ENCODE results near the gene SMC1B. TPM values are rescaled to one million over a fixed set of nuclear protein-coding genes. Genes with fewer than 3 reads are reported as not detected.

SMC1B gene
- total and polyA plus RNA-seq, 8 donors = 0.10 to 0.35 (median 0.16) TPM

DNA sequence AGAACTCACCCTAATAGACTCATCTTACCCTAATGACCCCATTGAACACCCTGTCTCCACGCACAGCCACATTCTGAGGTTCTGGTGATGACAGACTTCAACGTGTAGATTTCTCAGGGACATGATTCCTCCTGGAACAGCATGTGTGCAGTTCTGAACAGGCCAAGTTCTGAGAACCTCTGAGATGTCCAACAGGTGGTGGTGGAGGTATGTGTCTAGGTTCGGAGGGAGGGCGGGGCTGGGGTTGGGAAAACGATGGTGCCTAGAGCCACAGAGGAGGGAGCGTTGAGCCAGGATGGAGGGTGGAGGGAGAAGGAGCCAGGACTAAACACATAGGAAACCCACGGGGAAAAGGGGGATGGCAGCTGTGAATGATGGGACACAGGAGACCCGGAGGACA lies 45.8 kb upstream of the SMC1B start:
- DNase-seq (no peak), ATAC-seq (no peak)
- Histone ChIP-seq H3K4me3 (no peak overlapping the region), H3K27me3 (no peaks in the 10 kb centered on the region), H3K9me3 (no peaks in the 10 kb centered on the region), H3K36me3 (no peaks in the 10 kb centered on the region), H3K4me1 (no peaks in the 10 kb centered on the region), H3K27ac (no peak overlapping the region)
- intact Hi-C loops (cut with DNase I) = no loop called here
- TF ChIP-seq, protein P1, sequence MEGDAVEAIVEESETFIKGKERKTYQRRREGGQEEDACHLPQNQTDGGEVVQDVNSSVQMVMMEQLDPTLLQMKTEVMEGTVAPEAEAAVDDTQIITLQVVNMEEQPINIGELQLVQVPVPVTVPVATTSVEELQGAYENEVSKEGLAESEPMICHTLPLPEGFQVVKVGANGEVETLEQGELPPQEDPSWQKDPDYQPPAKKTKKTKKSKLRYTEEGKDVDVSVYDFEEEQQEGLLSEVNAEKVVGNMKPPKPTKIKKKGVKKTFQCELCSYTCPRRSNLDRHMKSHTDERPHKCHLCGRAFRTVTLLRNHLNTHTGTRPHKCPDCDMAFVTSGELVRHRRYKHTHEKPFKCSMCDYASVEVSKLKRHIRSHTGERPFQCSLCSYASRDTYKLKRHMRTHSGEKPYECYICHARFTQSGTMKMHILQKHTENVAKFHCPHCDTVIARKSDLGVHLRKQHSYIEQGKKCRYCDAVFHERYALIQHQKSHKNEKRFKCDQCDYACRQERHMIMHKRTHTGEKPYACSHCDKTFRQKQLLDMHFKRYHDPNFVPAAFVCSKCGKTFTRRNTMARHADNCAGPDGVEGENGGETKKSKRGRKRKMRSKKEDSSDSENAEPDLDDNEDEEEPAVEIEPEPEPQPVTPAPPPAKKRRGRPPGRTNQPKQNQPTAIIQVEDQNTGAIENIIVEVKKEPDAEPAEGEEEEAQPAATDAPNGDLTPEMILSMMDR (IDR thresholded peaks at IDR 0.05) = no peak

DNA sequence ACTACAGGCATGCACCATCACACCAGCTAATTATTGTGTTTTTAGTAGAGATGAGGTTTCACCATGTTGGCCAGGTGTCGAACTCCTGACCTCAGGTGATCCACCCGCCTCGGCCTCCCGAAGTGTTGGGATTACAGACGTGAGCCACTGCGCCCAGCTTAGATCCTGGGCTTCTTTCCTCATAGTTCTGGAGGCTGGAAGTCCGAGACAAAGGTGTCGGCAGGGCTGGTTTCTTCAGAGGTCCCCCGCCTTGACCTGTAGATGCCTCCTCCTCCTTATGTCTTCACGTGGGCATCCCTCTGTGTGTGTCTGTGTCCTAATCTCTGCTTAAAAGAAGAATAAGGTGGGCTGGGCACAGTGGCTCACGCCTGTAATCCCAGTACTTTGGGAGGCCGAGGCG lies 45.1 kb upstream of the SMC1B start:
- Histone ChIP-seq H3K4me1 (no peaks in the 10 kb centered on the region), H3K4me3 (no peak overlapping the region), H3K27me3 (no peaks in the 10 kb centered on the region), H3K9me3 (no peaks in the 10 kb centered on the region), H3K36me3 (no peaks in the 10 kb centered on the region), H3K27ac (no peak overlapping the region)
- intact Hi-C loops (cut with DNase I) = no loop called here
- DNase-seq (no peak), ATAC-seq (no peak)
- TF ChIP-seq, protein P1 (IDR thresholded peaks at IDR 0.05) = no peak

DNA sequence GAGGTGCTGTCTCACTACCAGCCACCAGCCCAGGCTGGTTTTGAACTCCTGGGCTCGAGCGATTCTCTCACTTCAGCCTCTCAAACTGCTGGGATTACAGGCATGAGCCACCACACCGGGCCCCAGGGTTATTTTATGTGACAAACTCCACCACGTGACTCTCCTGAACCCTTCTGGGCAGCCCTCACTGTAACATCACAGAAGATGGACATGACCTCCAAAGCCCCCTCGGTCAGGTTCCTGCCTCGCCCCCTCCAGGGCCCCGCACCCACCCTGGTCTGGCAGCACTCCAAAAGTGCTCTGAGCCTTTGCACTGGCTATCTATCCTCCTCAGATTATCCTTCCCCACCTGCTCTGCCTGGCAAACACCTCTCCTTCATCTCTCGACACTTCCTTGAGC lies 43.4 kb upstream of the SMC1B start:
- ATAC-seq (no peak), DNase-seq (no peak)
- no peaks in the 10 kb centered on the region for H3K4me1 ChIP-seq
- no peak overlapping the region for H3K27ac ChIP-seq
- H3K4me3 ChIP-seq = no peak overlapping the region
- intact Hi-C loops (cut with DNase I) = no loop called here
- H3K27me3 ChIP-seq = no peaks in the 10 kb centered on the region
- TF ChIP-seq, protein P1 (IDR thresholded peaks at IDR 0.05) = no peak
- H3K9me3 ChIP-seq = no peaks in the 10 kb centered on the region
- no peaks in the 10 kb centered on the region for H3K36me3 ChIP-seq

DNA sequence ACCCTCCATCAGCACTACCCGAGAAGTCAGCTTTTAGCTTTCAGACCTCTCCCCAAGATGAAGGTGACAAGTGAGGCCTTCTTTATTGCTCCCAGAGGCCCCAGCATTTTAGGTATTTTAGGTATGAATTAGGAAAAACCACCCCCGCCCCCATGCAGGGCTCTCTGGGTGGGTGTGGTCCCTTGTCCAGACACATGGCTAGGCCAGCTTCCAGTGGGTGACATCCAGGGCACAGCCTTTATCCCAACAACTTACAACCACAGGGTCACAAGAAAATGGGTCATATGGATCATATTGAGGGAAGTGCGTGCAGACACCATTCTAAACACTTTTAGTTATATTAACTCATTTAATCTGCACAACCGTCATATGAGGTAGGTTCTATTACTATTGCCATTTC lies 42.2 kb upstream of the SMC1B start:
- Histone ChIP-seq H3K36me3 (no peaks in the 10 kb centered on the region), H3K4me1 (no peaks in the 10 kb centered on the region), H3K4me3 (no peak overlapping the region), H3K9me3 (no peaks in the 10 kb centered on the region), H3K27me3 (no peaks in the 10 kb centered on the region), H3K27ac (no peak overlapping the region)
- intact Hi-C loops (cut with DNase I) = no loop called here
- ATAC-seq (no peak), DNase-seq (no peak)
- TF ChIP-seq, protein P1 (IDR thresholded peaks at IDR 0.05) = no peak

DNA sequence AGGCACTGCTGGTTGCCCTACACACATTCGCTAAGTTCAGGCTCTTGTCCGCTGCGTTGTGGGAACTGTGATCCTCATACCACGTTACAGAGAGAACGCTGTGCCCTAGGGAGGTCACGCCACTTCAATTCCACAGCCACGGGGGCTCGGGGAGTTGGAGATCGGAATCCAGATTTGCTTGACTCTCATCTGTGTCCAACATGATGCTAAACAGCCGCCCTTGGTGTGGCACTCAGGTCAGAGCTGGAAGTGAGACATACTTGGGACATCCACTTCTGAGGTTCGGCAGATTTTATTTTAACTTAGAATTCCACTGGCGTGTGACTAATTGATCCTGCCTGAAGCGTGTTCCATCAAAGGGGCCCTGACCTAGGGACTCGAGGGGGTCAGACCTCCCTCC lies 41.8 kb upstream of the SMC1B start:
- Histone ChIP-seq H3K4me1 (no peaks in the 10 kb centered on the region), H3K4me3 (no peak overlapping the region), H3K36me3 (no peaks in the 10 kb centered on the region), H3K9me3 (no peaks in the 10 kb centered on the region), H3K27ac (no peak overlapping the region), H3K27me3 (no peaks in the 10 kb centered on the region)
- TF ChIP-seq, protein P1 (IDR thresholded peaks at IDR 0.05) = no peak
- no peak for DNase-seq
- intact Hi-C loops (cut with DNase I) = no loop called here
- no peak for ATAC-seq
